ENCODE results near the gene CDK7. TPM values are rescaled to one million over a fixed set of nuclear protein-coding genes. Genes with fewer than 3 reads are reported as not detected.

The CDK7 gene
- total RNA-seq, 1 donor from 2014 or later, result 29.6 TPM

- no peaks in the 10 kb centered on the region for H3K9me3 ChIP-seq
- intact Hi-C loops (cut with DNase I), result no loop called here
- no peak overlapping the region for H3K27ac ChIP-seq
- ATAC-seq (no peak), DNase-seq (no peak)
- peaks cover 34% of the 10 kb centered on the region for H3K36me3 ChIP-seq
- no peak overlapping the region for H3K4me3 ChIP-seq
- TF ChIP-seq CTCF (IDR thresholded peaks at IDR 0.05), result no peak
- no peaks in the 10 kb centered on the region for H3K4me1 ChIP-seq
- no peaks in the 10 kb centered on the region for H3K27me3 ChIP-seq (ENCODE audit: low read depth)
Observed at GRCh38 chr5:69305512-69305911, 70.8 kb downstream of the CDK7 start.

GRCh38 chr5:69308046-69308553 lies 73.4 kb downstream of the CDK7 start:
- H3K4me1 ChIP-seq, result no peaks in the 10 kb centered on the region
- no peaks in the 10 kb centered on the region for H3K9me3 ChIP-seq
- intact Hi-C loops (cut with DNase I), result no loop called here
- ATAC-seq (no peak), DNase-seq (no peak)
- no peak overlapping the region for H3K4me3 ChIP-seq
- H3K27me3 ChIP-seq (ENCODE audit: low read depth), result no peaks in the 10 kb centered on the region
- H3K36me3 ChIP-seq, result peaks cover 45% of the 10 kb centered on the region
- H3K27ac ChIP-seq, result no peak overlapping the region
- TF ChIP-seq CTCF (IDR thresholded peaks at IDR 0.05), result no peak

GRCh38 chr5:69309380-69309779 lies 74.7 kb downstream of the CDK7 start:
- H3K36me3 ChIP-seq, result peaks cover 52% of the 10 kb centered on the region
- H3K4me1 ChIP-seq, result no peaks in the 10 kb centered on the region
- H3K9me3 ChIP-seq, result no peaks in the 10 kb centered on the region
- no peaks in the 10 kb centered on the region for H3K27me3 ChIP-seq (ENCODE audit: low read depth)
- no peak for ATAC-seq
- intact Hi-C loops (cut with DNase I), result no loop called here
- no peak overlapping the region for H3K4me3 ChIP-seq
- H3K27ac ChIP-seq, result no peak overlapping the region
- no peak for DNase-seq
- no peak for TF ChIP-seq CTCF (IDR thresholded peaks at IDR 0.05)

- ATAC-seq (no peak), DNase-seq (no peak)
- peaks cover 43% of the 10 kb centered on the region for H3K36me3 ChIP-seq
- no peak overlapping the region for H3K4me3 ChIP-seq
- H3K27ac ChIP-seq, result no peak overlapping the region
- intact Hi-C loops (cut with DNase I), result no loop called here
- H3K27me3 ChIP-seq (ENCODE audit: low read depth), result no peaks in the 10 kb centered on the region
- no peaks in the 10 kb centered on the region for H3K4me1 ChIP-seq
- no peaks in the 10 kb centered on the region for H3K9me3 ChIP-seq
- TF ChIP-seq CTCF (IDR thresholded peaks at IDR 0.05), result no peak
Observed at GRCh38 chr5:69312459-69313160, 77.9 kb downstream of the CDK7 start.

GRCh38 chr5:69313428-69313827 lies 78.7 kb downstream of the CDK7 start:
- Histone ChIP-seq H3K27me3 (ENCODE audit: low read depth) (no peaks in the 10 kb centered on the region), H3K36me3 (peaks cover 38% of the 10 kb centered on the region), H3K27ac (no peak overlapping the region), H3K9me3 (no peaks in the 10 kb centered on the region), H3K4me3 (no peak overlapping the region), H3K4me1 (no peaks in the 10 kb centered on the region)
- ATAC-seq (no peak), DNase-seq (no peak)
- intact Hi-C loops (cut with DNase I), result no loop called here
- no peak for TF ChIP-seq CTCF (IDR thresholded peaks at IDR 0.05)

Data from lower lobe of right lung (tissue), 2 donors.